Right lung (tissue), 5 donors: ENCODE data around the gene ACAD11. TPM values are rescaled to one million over a fixed set of nuclear protein-coding genes. Genes with fewer than 3 reads are reported as not detected.
"Not testable (repeated sequence)": the region's sequence is repeated elsewhere in the genome, so short reads cannot be mapped to it uniquely, and the experiment has no call there.

Experiments used
- DNase-seq, 2 donors: peaks; one replicate each; pipeline ENCODE4 v3.0.0-alpha.2; 2013
- polyA plus RNA-seq, 5 donors: library from polyadenylated mRNA; unstranded; fragments of 120-200 nt; gene quantifications; one replicate each; pipeline versions ENCODE4 v1.2.1 to v1.2.3, GENCODE V29; 2013; ENCODE audit warnings: inconsistent platforms in 1 of 5, low replicate concordance in 1 of 5; ENCODE audit not compliant: insufficient read length in 5 of 5, insufficient read depth in 1 of 5

Gene ACAD11
- polyA plus RNA-seq, 5 donors = 23.6 to 46.7 (median 32.1) TPM

DNA sequence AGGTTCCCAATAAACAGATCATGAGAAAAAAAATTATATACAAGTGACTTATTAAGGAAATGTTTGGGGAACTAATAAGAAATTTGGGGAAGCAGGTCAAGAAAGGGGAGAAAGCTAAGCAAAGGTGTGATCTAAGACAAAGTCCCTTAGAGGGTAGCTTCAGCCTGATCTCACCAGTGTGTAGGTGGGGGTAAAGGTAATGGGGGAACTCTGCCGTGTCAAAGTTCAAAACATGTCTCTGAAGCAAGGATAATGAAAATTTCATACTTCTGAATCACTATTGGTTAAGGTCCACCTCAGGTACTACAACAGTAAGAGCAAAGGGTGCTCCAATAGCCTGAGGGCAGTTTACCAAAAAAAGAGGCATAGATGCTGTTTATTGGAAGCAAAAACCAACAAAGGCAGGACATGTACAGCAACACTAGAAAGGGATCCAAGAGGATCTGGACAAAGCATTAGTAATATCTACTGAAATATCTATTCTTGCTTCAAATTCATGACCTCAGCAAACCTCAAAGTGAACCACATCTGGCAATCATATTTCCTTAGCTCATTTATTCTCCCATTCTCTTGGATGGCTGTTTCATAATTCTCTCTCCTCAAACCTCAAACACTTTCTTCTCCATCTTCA is 6.9 kb downstream of the ACAD11 start:
- no peak for DNase-seq

DNA sequence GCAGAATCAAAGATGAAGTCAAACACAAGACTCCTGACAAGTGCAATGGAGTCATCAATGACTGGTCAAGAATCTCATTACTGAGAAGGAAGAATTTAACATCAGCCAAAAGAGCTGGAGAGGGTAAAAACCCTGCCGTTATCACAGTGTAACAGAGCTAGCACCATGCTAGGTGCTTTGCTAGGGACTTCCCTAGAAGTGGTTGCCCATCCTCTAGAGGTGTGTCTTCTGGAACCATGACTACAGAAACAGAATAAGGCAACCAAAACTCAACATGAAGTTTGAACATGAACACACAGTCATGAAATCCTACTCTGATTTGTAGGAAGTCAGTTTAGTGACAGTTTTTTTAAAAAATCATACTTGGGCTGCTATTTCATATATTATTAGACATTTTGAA is 9.5 kb downstream of the ACAD11 start:
- DNase-seq = no peak

DNA sequence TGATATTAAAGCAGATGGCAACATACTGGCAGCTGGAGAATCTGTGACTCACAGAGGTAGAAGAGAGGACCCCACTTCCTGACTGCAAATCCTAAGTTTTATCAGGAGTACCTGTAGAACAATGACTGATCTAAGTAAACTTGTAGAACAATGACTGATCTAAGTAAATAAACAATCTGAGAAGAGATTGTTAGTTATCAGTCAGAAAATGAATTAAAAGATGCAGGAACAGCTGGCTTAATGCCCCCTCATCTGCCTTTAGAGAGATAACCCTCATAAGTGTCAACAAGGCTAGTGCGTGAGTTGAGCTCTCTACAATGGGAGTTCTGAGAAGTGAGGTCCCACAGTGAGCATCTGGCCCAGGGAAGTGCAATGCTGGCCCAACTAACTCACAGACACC is 14.6 kb downstream of the ACAD11 start:
- DNase-seq = no peak

DNA sequence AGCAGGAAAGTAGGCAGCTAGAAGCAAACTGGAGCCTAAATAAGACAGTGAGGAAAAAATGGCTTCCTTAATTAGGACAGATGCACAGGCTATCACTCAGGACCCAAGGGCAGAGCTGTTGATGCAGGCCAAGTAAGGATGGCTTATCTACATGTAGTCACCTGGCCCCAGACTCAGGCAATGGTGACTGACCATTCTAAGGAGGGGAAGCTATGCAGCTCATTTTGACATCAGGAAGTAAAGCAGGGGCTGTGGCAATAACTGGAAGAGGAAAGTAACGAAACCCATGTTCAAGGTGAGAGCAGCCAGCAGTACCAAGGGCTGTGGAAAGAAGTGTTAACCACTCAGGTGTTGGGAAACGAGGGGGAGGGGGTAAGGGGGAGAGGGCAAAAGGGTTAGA is 16.2 kb downstream of the ACAD11 start:
- DNase-seq = no peak

DNA sequence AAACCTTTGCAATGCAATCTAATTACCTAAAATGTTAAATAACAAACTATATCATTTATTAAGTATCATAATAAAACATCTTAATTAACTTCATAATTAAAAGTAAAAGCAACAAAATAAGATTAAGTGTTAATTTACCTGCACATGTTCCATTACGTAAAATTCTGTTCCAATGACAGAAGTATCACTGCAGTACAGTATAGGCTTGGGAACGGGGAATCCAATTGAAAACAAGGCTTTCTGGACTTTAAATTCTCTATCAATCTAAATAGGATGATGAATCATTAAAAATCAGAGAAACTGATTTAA is 17.1 kb downstream of the ACAD11 start:
- no peak for DNase-seq

DNA sequence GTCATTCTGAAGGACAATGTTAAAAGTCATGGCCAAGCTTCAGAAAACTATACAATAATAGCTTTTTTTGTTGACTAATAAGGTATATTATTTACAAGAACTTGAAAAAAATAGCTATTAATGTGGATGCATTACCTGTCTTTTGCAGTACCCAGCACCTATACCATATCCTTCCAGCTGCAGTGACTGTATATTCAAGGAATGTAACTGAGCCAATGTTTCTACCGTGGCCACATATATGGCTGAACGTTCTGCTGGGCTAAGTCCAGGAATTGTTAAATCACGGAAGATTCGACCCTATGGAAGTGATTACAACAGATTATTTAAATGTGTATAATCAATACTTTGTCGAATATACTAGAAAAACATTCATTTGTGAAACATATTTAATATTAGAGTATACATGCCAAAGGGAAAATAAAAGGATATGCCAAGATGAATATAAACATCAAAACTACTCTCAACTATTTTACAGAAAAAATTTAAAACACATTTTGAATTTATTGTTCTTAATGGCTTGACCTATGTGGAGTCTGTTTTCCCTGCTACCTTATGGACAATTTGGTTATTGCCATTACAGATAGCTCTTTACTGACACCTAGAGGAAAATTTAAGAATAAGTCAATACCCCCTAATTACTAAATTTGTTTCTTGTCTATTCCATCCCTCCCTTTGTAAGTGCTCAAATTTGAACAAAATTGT is 17.6 kb downstream of the ACAD11 start:
- peak in 1 of 2 donors; percentile 19 for DNase-seq

DNA sequence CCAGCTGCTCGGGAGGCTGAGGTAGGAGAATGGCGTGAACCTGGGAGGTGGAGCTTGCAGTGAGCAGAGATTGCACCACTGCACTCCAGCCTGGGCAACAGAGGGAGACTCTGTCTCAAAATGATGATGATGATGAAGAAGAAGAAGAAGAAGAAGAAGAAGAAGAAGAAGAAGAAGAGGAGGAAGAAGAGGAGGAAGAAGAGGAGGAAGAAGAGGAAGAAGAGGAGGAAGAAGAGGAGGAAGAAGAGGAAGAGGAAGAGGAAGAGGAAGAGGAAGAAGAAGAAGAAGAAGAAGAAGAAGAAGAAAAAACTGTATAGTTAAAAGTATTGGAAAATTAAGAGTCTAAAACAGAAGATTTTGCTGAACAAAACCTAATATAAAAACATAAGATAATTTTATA is 18.2 kb downstream of the ACAD11 start:
- not testable (repeated sequence) for DNase-seq

DNA sequence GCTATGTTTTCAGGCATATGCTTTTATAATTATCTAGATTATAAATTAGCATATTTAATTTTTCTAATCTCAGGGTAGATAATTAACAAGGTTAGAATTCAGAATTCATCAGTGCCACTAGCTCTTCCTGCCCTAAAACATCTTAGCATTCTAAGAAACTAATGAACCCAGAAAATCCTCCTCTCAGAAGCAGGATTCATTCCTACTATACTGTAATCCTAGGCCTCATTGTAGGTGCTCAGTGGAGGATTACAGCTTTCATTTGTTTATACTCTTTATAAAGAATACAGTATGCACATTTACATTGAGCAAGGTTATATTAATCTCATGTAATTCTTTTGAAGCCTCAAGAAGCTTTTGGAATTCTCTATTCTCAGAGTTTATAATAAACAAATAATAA is 20.9 kb downstream of the ACAD11 start:
- no peak for DNase-seq

DNA sequence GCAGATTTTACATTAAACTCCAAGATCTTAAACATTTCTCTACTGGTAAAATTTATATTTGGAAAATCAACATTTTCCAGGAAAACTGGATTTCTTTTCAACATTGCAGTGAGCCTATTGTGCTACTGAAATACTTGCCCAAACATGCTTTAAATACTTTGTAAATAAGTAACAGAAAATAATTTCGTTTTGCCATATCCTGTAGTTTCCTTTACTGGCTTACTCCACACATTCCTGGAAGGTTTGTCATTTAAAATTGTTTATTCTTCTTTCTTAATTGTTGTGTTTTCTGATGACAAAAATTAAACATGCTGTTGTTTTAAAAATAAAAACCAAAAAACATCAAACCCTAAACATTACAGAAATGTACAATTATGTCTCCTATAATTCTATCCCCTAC is 22.0 kb downstream of the ACAD11 start:
- no peak for DNase-seq

DNA sequence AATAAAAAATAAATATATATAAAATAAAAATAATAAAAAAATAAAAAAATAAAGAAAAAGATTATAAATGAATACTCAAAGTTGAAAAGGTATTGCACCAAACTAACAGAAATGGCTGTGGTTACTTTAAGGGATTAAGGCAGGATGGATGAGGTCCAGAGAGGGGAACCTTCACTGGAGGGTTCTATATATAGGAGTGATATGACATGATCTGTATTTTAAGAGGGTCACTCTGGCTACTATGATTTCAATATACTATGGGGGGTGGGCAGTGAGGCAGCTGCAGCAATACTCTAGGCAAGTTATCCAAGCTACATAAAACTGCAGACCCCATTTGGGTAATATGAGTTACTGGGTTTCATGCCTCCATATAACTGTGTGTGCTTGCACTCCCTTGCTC is 24.6 kb downstream of the ACAD11 start:
- DNase-seq = no peak

DNA sequence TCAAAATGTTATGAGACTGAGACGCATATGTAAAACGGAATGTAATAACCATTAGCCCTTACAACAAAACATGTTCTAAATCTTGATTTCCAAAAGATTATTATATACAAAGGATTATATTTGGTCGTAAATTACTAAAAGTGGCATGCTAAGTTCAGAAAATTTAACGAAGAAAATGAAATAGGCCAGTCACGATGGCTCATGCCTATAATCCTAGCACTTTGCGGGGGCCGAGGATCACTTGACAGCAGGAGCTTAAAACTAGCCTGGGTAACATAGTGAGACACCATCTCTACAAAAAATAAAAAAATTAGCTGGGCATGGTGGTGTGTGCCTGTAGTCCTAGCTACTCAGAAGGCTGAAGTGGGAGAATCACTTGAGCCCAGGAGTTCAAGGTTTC is 29.0 kb downstream of the ACAD11 start:
- no peak for DNase-seq

DNA sequence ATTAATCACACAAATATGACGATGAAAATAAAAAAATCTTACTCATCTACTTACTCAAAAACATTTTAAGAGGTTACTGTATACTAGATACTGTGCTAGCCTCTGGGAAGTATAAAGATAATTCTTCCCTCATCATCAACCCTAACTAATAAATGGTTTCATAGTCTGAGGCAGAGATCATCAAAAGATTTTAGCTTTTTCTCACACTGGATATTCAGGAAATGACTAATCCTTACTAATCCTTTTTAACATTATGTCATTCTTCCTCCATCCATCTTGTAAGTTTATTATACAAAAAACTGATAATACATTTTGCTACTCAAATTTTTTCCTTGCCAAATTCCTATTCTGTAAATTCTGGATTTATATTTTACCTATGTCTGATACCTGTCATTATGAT is 29.7 kb downstream of the ACAD11 start:
- DNase-seq = no peak

DNA sequence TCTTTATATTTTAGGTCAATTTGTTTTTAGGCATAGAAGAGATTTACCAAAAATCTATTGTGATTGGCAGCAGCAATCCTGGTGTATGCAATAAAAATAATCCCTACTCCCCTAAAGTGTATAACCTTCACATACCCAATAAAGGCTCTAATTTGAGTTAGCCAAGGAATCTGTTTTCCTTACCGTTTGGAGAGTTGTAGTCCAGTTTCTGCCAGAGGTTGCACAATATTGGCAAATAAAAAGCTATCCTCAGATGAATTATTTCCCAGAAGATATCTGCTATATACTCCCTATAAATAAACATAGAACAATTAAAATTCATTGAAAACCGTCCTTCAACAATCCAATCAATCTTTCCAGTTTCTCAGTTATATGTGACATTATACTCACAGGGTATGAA is 31.5 kb downstream of the ACAD11 start:
- DNase-seq = no peak

DNA sequence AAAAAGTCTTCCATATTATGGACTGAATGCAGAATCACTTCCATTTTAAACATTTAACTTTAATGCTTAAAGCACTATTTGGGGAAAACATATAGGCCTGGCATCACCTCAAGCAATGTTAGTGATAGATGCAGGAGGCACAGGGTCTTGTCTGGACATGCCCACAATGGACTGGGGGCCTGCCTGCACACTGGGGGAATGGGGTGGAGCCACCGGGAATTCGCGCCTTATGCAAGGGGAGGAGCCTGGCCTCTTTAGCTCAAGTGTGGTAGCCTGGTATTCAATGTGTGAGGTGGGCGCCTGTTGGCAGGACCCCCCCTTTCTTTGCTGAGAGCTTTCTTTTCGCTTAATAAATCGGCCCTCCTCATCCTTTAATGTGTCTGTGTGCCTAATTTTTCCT is 32.7 kb downstream of the ACAD11 start:
- DNase-seq = no peak

DNA sequence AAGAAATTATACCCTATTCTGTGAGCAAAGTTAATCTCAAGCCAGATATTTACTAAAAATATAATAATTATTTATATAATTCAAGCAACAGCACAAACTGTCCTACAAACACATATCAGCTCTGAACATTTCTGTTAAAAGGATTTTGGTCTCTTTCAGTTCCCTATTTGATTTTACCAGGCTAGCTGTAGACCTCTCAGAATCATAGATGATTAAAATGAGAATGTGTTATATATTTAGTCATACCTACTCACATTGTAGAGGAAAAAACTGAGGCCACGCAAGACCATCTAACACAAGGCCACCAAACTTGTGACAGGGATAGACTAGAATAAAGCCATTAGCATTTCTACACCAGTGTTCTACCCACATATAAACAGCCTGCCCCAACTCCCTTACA is 34.0 kb downstream of the ACAD11 start:
- DNase-seq = no peak

DNA sequence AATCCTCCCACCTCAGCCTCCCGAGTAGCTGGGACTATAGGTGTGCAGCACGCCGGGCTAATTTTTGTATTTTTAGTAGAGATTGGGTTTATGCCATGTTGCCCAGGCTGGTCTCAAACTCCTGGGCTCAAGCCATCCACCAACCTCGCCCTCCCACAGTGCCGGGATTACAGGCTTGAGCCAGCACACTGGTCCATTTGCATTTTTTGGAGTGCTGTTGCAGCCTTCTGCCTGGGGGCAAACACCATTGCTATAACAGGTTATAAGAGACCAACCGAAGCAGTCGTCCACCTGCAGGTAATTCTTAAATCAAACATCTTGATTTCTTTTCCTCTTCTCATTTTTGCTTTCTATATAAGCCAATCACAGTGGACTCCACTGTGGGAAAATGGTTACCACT is 34.8 kb downstream of the ACAD11 start:
- no peak for DNase-seq

DNA sequence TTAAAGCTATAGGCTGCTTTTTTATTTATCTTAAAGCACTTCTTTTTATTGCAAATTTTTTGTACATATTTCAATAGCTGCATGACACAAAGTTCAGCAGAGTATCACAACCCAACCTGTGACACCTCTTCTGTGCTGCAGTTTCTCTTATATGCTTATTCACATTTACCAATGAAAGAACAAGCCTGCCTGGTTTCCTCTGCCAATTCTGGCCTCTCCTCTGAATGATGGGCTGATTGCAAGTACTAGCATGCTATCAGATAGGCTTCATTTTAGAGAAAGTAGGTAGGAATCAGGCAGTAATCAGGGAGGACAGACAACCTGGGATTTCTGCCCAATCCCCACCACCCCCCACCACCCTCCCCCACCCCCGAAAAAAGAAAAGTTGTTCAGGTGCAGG is 36.0 kb downstream of the ACAD11 start:
- no peak for DNase-seq

DNA sequence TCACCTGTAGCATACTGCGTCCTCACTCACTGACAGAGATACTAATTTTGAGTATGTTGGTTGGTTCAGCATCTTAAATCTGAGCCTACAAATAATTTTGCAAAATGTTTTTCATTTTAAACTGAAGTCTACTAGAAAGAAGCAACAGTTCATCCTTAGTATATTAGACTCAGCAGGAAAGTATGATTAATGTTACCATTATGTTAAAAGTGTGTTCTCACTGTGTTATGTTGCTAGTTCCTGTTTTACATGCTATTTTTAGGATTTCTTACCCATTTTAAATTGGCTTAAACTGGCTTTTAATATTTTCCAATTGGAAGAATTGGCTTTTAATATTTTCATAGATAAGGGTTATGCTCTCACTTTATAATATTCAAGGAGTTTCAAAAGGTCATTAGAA is 36.8 kb downstream of the ACAD11 start:
- no peak for DNase-seq

DNA sequence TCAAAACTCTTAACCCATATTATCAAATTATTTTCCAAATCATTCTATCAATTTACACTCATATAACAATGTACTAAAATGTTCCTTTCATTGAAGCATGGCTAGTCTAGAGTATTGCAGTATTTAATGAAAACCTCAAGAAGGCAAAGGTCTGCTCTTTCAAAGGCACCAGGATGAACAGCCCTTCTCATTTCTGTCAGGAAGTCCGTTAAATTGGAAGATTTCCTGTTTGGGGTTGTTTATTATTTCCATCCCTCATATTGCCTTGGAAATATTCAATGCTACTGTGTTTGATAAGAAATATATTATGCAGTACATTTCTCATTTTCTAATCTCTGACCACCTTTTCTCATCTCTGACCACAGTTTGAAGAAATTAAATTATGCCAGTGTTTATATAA is 37.5 kb downstream of the ACAD11 start:
- no peak for DNase-seq

DNA sequence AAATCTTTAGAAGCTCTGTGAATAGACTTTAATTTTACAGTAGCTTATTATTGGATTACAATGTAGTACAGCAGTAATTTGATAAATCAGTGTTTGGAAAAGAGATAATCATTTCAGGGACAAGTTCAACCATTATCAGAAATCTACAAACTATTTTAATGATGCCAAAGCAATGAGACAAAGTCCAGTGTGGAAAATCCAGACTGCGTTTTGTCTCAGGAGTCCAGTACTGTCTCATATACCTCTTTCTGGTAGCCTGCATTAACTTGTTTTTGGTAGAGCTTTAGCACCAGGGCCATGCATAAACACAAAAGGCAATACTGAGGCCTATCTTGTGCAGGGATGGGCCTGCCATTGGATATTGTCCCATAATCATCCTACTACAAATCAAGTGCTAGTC is 42.8 kb downstream of the ACAD11 start:
- DNase-seq = no peak

DNA sequence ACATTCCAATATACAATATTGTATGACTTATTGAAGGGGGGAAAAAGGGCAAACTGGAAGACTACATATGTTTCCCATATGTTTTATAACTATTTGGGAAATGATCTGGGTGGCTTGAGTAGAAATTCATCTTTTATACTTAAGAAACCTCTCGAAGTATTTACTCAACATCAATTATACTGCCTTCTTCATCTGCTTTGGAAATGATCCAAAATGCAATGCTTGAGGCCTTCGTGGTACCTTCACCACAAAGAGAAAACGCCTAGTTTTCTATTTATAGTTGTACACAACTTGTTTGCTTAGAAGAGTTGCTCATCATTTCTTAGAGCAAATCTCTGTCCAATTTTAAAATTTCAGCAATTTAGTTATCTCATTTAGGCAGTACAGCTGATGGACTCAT is 43.7 kb downstream of the ACAD11 start:
- DNase-seq = no peak

DNA sequence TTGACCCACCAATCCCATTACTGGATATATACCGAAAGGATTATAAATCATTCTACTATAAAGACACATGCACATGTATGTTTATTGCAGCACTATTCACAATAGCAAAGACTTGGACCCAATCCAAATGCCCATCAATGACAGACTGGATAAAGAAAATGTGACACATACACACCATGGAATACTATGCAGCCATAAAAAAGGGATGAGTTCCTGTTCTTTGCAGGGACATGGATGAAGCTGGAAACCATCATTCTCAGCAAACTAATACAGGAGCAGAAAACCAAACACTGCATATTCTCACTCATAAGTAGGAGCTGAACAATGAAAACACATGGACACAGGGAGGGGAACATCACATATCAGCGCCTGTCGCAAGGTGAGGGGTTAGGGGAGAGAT is 44.3 kb downstream of the ACAD11 start:
- DNase-seq = not testable (repeated sequence)

DNA sequence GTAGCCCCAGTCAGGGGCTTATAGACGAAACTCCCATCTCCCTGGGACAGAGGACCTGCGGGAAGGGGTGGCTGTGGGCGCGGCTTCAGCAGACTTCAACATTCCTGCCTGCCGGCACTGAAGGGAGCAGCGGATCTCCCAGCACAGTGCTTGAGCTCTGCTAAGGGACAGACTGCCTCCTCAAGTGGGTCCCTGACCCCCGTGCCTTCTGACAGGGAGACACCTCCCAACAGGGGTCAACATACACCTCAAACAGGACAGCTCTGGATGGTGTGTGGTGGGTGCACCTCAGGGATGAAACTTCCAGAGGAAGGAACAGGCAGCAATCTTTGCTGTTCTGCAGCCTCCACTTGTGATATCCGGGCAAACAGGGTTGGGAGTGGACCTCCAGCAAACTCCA is 53.0 kb downstream of the ACAD11 start:
- not testable (repeated sequence) for DNase-seq

DNA sequence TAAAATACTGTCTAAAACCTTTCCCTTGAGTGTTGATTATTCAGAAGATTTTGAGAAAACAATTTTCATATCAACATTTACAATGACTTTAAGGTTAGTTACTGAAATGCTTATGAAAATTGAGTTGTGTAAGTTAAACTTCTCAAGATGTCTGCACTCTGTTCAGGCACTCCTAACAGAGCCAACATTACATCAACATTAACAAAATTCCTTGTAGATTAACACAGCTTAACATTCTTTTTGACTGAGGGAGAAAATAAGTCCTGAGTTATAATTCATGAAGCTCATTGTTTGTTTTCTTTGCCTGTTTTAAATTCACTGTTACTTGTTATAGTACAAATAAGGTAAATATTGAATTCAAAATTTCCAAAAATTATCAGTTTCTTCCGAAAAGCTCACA is 53.5 kb downstream of the ACAD11 start:
- DNase-seq = no peak
